ENCODE measurements around the gene S100A11. TPM values are rescaled to one million over a fixed set of nuclear protein-coding genes. Genes with fewer than 3 reads are reported as not detected.

The S100A11 gene
- total RNA-seq, 1 experiment from 2014 or later, result 126 TPM

GRCh38 chr1:152067150-152067549, 30.3 kb upstream of the S100A11 start (continued):
- TF ChIP-seq ZSCAN18 (CRISPR knock-in tag; IDR thresholded peaks at IDR 0.05) (no peak), EMX1 (CRISPR knock-in tag; IDR thresholded peaks at IDR 0.05) (no peak), AFF4 (CRISPR knock-in tag; IDR thresholded peaks at IDR 0.05; ENCODE audit: borderline replicate concordance) (no peak)

- Mint-ChIP-seq H3K27ac (no peak overlapping the region), H3K27me3 (ENCODE audit: low read depth) (peaks cover 15% of the 10 kb centered on the region), H3K4me3 (no peak overlapping the region), H3K36me3 (peaks cover 3% of the 10 kb centered on the region), H3K4me1 (no peaks in the 10 kb centered on the region; the same call in 1 of the 2 replicates), H3K9me3 (peaks cover 27% of the 10 kb centered on the region)
- no peak for ATAC-seq
- ChIA-PET CTCF (no interaction called here), POLR2A (no interaction called here)
- DNase-seq (ENCODE audit: low spot score), result no peak
- TF ChIP-seq IRF2 (CRISPR knock-in tag; IDR thresholded peaks at IDR 0.05; ENCODE audit: borderline replicate concordance, low read depth) (no peak), USF1 (CRISPR knock-in tag; IDR thresholded peaks at IDR 0.05) (no peak), PRDM15 (CRISPR knock-in tag; IDR thresholded peaks at IDR 0.05) (no peak), ZBTB43 (CRISPR knock-in tag; IDR thresholded peaks at IDR 0.05) (no peak), CDX4 (CRISPR knock-in tag; IDR thresholded peaks at IDR 0.05; ENCODE audit: borderline replicate concordance) (no peak), MLX (CRISPR knock-in tag; IDR thresholded peaks at IDR 0.05) (no peak), TEAD1 (CRISPR knock-in tag; IDR thresholded peaks at IDR 0.05) (no peak), IRF1 (CRISPR knock-in tag; IDR thresholded peaks at IDR 0.05) (no peak), HMGXB4 (CRISPR knock-in tag; IDR thresholded peaks at IDR 0.05) (no peak), E2F1 (CRISPR knock-in tag; IDR thresholded peaks at IDR 0.05) (no peak), OVOL2 (CRISPR knock-in tag; IDR thresholded peaks at IDR 0.05; ENCODE audit: borderline replicate concordance) (no peak), NR2C2 (CRISPR knock-in tag; IDR thresholded peaks at IDR 0.05) (no peak), ZNF263 (CRISPR knock-in tag; IDR thresholded peaks at IDR 0.05; ENCODE audit: low read depth) (no peak), ETV6 (CRISPR knock-in tag; IDR thresholded peaks at IDR 0.05) (no peak), FOXK1 (CRISPR knock-in tag; IDR thresholded peaks at IDR 0.05) (no peak)
These were observed 25.1 kb upstream of the S100A11 start for GRCh38 chr1:152061952-152062351.
